CD14-positive monocyte (primary cell): ENCODE results near the gene SLC7A4. TPM values are rescaled to one million over a fixed set of nuclear protein-coding genes. Genes with fewer than 3 reads are reported as not detected.
"Not testable (repeated sequence)": the region's sequence is repeated elsewhere in the genome, so short reads cannot be mapped to it uniquely, and the experiment has no call there.

Experiments used
- DNase-seq, 3 donors: peaks; one replicate each; pipeline ENCODE4 v3.0.0-alpha.2; 2011 to 2022
- H2AFZ ChIP-seq: 2 replicates; pipeline ENCODE4 v1.6.0; 2012; ENCODE audit warnings: mild to moderate bottlenecking, low read depth, low read length, inconsistent platforms; ENCODE audit not compliant: insufficient read depth, poor library complexity, severe bottlenecking
- H3K27ac ChIP-seq, 2 donors: 1 replicate in 1 of 2; 2 replicates in 1 of 2; pipeline ENCODE4 v1.5.1; 2012 to 2013; ENCODE audit warnings: low read length in 2 of 2, control low read depth in 1 of 2, inconsistent platforms in 1 of 2, low read depth in 1 of 2, mild to moderate bottlenecking in 1 of 2
- H3K27me3 ChIP-seq, 2 donors: one replicate each; pipeline versions ENCODE4 v1.6.0 to v1.6.1; 2011 to 2013; ENCODE audit warnings: low read length in 2 of 2; ENCODE audit not compliant: control insufficient read depth in 2 of 2, insufficient read depth in 2 of 2
- H3K36me3 ChIP-seq, 2 donors: replicated peaks in 1 of 2; 1 replicate in 1 of 2; 2 replicates in 1 of 2; pipeline versions ENCODE4 v1.5.1 to v1.6.1; 2012 to 2013; ENCODE audit warnings: low read length in 2 of 2, control low read depth in 1 of 2, inconsistent platforms in 1 of 2, mild to moderate bottlenecking in 1 of 2; ENCODE audit not compliant: insufficient read depth in 2 of 2, control insufficient read depth in 1 of 2
- H3K4me1 ChIP-seq, 2 donors: 1 replicate in 1 of 2; 2 replicates in 1 of 2; pipeline versions ENCODE4 v1.5.1 to v1.6.1; 2012 to 2013; ENCODE audit warnings: low read length in 2 of 2, control low read depth in 1 of 2, inconsistent platforms in 1 of 2, mild to moderate bottlenecking in 1 of 2, moderate library complexity in 1 of 2; ENCODE audit not compliant: insufficient read depth in 2 of 2, control insufficient read depth in 1 of 2
- H3K4me2 ChIP-seq: replicated peaks from 2 replicates; pipeline ENCODE3; 2012; ENCODE audit warnings: low read length, moderate library complexity, mild to moderate bottlenecking; ENCODE audit not compliant: poor library complexity, severe bottlenecking; ENCODE audit errors: extremely low read depth
- H3K4me3 ChIP-seq, 3 experiments: fragments of 200-600 bp in 1 of 3; sonication (generic) in 1 of 3; replicated peaks in 1 of 3; 1 replicate in 2 of 3; 2 replicates in 1 of 3; pipeline ENCODE4 v1.5.1; 2011 to 2013; ENCODE audit warnings: low read length in 3 of 3, mild to moderate bottlenecking in 3 of 3, control low read depth in 2 of 3, low read depth in 2 of 3, inconsistent platforms in 1 of 3, moderate library complexity in 1 of 3
- H3K79me2 ChIP-seq: 2 replicates; pipeline ENCODE4 v1.6.0; 2012; ENCODE audit warnings: mild to moderate bottlenecking, control low read depth, inconsistent platforms, low read length, moderate library complexity; ENCODE audit not compliant: insufficient read depth
- H3K9ac ChIP-seq: 2 replicates; pipeline ENCODE4 v1.6.0; 2017; ENCODE audit warnings: low read length, mild to moderate bottlenecking; ENCODE audit not compliant: insufficient read depth, poor library complexity, severe bottlenecking
- H3K9me3 ChIP-seq, 2 donors: replicated peaks in 1 of 2; 1 replicate in 1 of 2; 2 replicates in 1 of 2; pipeline versions ENCODE4 v1.5.1 to v1.6.1; 2012 to 2013; ENCODE audit warnings: low read length in 2 of 2, control low read depth in 1 of 2; ENCODE audit not compliant: control insufficient read depth in 1 of 2, insufficient read depth in 1 of 2
- H4K20me1 ChIP-seq: 2 replicates; pipeline ENCODE4 v1.6.0; 2012; ENCODE audit warnings: mild to moderate bottlenecking, low read length, control low read depth, moderate library complexity; ENCODE audit not compliant: insufficient read depth
- H3K27ac Mint-ChIP-seq, 7 donors: one replicate each; pipeline ENCODE4 v1.8.0; 2020; ENCODE audit warnings: mild to moderate bottlenecking in 7 of 7, mixed read lengths in 7 of 7, moderate library complexity in 6 of 7, inconsistent platforms in 2 of 7
- H3K27me3 Mint-ChIP-seq, 3 donors: one replicate each; pipeline ENCODE4 v1.8.0; 2021 to 2022; ENCODE audit warnings: low read depth in 3 of 3, mild to moderate bottlenecking in 3 of 3, mixed read lengths in 3 of 3, moderate library complexity in 3 of 3, inconsistent platforms in 1 of 3
- H3K36me3 Mint-ChIP-seq, 2 donors: one replicate each; pipeline ENCODE4 v1.8.0; 2020; ENCODE audit warnings: mixed read lengths in 2 of 2, inconsistent platforms in 1 of 2, mild to moderate bottlenecking in 1 of 2
- H3K4me1 Mint-ChIP-seq: one replicate; pipeline ENCODE4 v1.8.0; 2020; ENCODE audit warnings: mild to moderate bottlenecking, mixed read lengths
- H3K4me3 Mint-ChIP-seq, 2 donors: one replicate each; pipeline ENCODE4 v1.8.0; 2020; ENCODE audit warnings: mild to moderate bottlenecking in 2 of 2, mixed read lengths in 2 of 2, moderate library complexity in 1 of 2
- H3K9me3 Mint-ChIP-seq, 7 donors: one replicate each; pipeline ENCODE4 v1.8.0; 2020 to 2022; ENCODE audit warnings: mixed read lengths in 7 of 7, mild to moderate bottlenecking in 6 of 7, moderate library complexity in 6 of 7, inconsistent platforms in 2 of 7
- CTCF ChIP-seq: fragments of 200-600 bp; IDR thresholded peaks from one replicate; pipeline ENCODE4 v1.8.0; 2022; ENCODE audit warnings: antibody characterized with exemption, mild to moderate bottlenecking
- WGBS: methylation state at CpG from one replicate; pipeline ENCODE4 v1.1.5; 2013; ENCODE audit warnings: missing lambda C conversion rate; ENCODE audit not compliant: insufficient coverage; 5-methylcytosine and 5-hydroxymethylcytosine counted together
- intact Hi-C, 2 donors: fragments of 100-400 bp; cut with micrococcal nuclease; formaldehyde crosslinking; loops; one replicate each; pipeline versions ENCODE4 v1.15.0 to v1.15.1; 2023
- polyA plus RNA-seq, 3 donors: library from polyadenylated mRNA; depleted of rRNA in 1 of 3; unstranded in 2 of 3; stranded (reverse) in 1 of 3; fragments of 300-500 nt in 2 of 3; fragments of >200 nt in 1 of 3; fragmentation: Illumina TruSeq in 2 of 3; gene quantifications; 1 replicate in 2 of 3; 2 replicates in 1 of 3; pipeline ENCODE4 v1.2.3, GENCODE V29; 2012 to 2021

The SLC7A4 gene
- polyA plus RNA-seq, 3 donors = not detected

GRCh38 chr22:21048448-21048847, 16.1 kb upstream of the SLC7A4 start:
- not testable (repeated sequence) for H3K27ac Mint-ChIP-seq

GRCh38 chr22:21047730-21048129, 15.4 kb upstream of the SLC7A4 start:
- DNase-seq = no peak
- peaks cover 0 to 3% (median 0%) of the 10 kb centered on the region in 7 donors for H3K9me3 Mint-ChIP-seq
- 94% methylated on average over 4 of the region's 7 CpGs for WGBS
- peaks cover 0 to 5% of the 10 kb centered on the region in 2 donors for H3K27me3 ChIP-seq
- TF ChIP-seq CTCF = no peak
- H2AFZ ChIP-seq = no peak overlapping the region
- H3K4me1 ChIP-seq = peaks cover 14 to 21% of the 10 kb centered on the region in 2 donors
- no peak overlapping the region for H3K4me2 ChIP-seq
- no peak overlapping the region for H3K27ac Mint-ChIP-seq
- H3K9ac ChIP-seq = no peak overlapping the region
- H3K4me3 ChIP-seq = no peak overlapping the region
- H3K27ac ChIP-seq = no peak overlapping the region
- no peaks in the 10 kb centered on the region for H3K36me3 Mint-ChIP-seq
- no peaks in the 10 kb centered on the region for H3K9me3 ChIP-seq
- intact Hi-C loops = loop anchor here in 1 of 2 donors (10.0 kb wide), 1 partner anchor 63 kb away; the partner anchor contains the start of gene LZTR1
- H3K79me2 ChIP-seq = no peaks in the 10 kb centered on the region
- no peaks in the 10 kb centered on the region for H4K20me1 ChIP-seq
- H3K36me3 ChIP-seq = no peaks in the 10 kb centered on the region
- H3K4me1 Mint-ChIP-seq = peaks cover 24% of the 10 kb centered on the region
- no peak overlapping the region for H3K4me3 Mint-ChIP-seq
- H3K27me3 Mint-ChIP-seq = peaks cover 17 to 21% (median 17%) of the 10 kb centered on the region in 3 donors

More at GRCh38 chr22:21048448-21048847, 16.1 kb upstream of the SLC7A4 start:
- H4K20me1 ChIP-seq, H3K4me2 ChIP-seq, H3K4me3 Mint-ChIP-seq, H3K9me3 ChIP-seq, DNase-seq, H2AFZ ChIP-seq, H3K27ac ChIP-seq, H3K9me3 Mint-ChIP-seq, H3K27me3 ChIP-seq, H3K79me2 ChIP-seq, H3K36me3 Mint-ChIP-seq, H3K36me3 ChIP-seq, H3K9ac ChIP-seq, H3K4me3 ChIP-seq: not testable (repeated sequence)
- WGBS = 100% methylated on average over 1 of the region's 5 CpGs
- H3K4me1 ChIP-seq = peaks cover 14 to 21% of the 10 kb centered on the region in 2 donors
- H3K27me3 Mint-ChIP-seq = peaks cover 17 to 20% (median 17%) of the 10 kb centered on the region in 3 donors
- H3K4me1 Mint-ChIP-seq = peaks cover 21% of the 10 kb centered on the region
- intact Hi-C loops = loop anchor here in 1 of 2 donors (10.0 kb wide), 1 partner anchor 64 kb away; the partner anchor contains the start of gene LZTR1
